AG10803 (cell line): ENCODE measurements around the gene FOXJ3.
A peak's percentile ranks its signal among the peaks of the same experiment; 100 is the strongest.

ENCODE experiments used
- DNase-seq: peaks from one replicate; pipeline ENCODE4 v3.0.0; 2010; ENCODE audit warnings: low read depth
- H3K4me3 ChIP-seq: 2 replicates; pipeline ENCODE4 v1.5.1; 2011; ENCODE audit warnings: mild to moderate bottlenecking, low read length, control low read depth
- TF ChIP-seq, protein P1 (sequence below): conservative IDR thresholded peaks from 2 replicates; pipeline ENCODE4 v1.5.1; 2011; ENCODE audit warnings: mild to moderate bottlenecking, low read length, control low read depth, inconsistent platforms

The FOXJ3 gene

GRCh38 chr1:42259059-42259738, 75.8 kb downstream of the FOXJ3 start:
- no peak overlapping the region for H3K4me3 ChIP-seq
- TF ChIP-seq, protein P1, sequence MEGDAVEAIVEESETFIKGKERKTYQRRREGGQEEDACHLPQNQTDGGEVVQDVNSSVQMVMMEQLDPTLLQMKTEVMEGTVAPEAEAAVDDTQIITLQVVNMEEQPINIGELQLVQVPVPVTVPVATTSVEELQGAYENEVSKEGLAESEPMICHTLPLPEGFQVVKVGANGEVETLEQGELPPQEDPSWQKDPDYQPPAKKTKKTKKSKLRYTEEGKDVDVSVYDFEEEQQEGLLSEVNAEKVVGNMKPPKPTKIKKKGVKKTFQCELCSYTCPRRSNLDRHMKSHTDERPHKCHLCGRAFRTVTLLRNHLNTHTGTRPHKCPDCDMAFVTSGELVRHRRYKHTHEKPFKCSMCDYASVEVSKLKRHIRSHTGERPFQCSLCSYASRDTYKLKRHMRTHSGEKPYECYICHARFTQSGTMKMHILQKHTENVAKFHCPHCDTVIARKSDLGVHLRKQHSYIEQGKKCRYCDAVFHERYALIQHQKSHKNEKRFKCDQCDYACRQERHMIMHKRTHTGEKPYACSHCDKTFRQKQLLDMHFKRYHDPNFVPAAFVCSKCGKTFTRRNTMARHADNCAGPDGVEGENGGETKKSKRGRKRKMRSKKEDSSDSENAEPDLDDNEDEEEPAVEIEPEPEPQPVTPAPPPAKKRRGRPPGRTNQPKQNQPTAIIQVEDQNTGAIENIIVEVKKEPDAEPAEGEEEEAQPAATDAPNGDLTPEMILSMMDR: no peak
- peak; percentile 44 for DNase-seq

- H3K4me3 ChIP-seq: no peak overlapping the region
- DNase-seq: no peak
- TF ChIP-seq, protein P1: no peak
These were observed 76.8 kb downstream of the FOXJ3 start for GRCh38 chr1:42258218-42258617.

- DNase-seq: no peak
- TF ChIP-seq, protein P1: no peak
- no peak overlapping the region for H3K4me3 ChIP-seq
These were observed 84.0 kb downstream of the FOXJ3 start for GRCh38 chr1:42251042-42251441.

DNA sequence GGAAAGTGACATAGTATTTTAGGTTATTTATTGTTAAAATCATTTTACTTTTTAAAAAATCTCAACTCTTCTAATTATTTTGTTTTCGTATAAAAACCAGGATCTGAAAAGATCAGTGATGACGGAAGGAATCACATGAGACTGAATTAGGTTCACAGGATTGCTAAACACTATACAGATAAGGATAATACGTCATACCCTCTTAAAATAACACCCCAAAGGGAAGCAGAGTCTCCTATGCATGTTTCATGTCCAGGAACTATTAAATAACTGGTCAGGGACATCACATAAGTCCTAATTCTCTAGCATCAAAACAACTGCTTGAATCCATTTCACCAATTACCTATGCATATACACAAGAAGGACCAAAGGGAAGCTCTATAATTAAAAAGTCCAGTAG, 84.9 kb downstream of the FOXJ3 start:
- H3K4me3 ChIP-seq: no peak overlapping the region
- TF ChIP-seq, protein P1: no peak
- no peak for DNase-seq

DNA sequence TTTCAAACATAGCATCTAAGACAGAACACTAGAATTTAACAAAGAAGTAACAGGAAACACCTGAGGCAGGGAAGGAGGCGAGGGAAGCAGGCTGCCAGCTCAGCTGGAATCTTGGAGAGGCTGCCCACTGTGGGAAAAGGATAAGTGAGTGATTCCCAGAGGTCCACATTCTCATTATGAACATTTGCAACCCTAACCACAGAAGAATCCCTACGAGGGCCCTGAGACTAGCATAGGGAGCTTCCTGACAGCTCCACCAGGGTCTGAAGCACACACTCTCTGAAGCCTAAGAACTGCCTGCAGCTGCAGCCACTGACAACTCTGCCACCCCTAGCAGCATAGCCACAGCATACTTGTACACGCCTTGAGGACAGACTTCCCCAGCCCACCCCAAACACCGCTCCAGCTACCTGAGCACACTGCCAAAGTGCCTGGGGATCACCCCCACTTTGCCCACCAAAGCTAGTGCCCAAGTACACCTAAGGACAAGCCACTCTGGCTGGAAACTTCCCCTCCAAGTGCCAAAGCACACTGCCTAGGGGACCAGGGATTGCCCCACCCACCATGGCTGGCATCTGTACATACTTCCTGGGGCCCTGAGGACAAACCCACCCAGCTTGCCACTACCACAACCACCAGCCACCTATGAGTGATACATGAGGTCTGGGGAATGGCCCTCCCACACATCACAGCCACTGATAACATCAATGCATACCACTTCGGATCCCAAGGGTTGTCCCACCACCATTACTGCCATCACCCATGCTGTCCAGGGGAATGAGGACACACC, 93.9 kb downstream of the FOXJ3 start:
- TF ChIP-seq, protein P1: no peak
- DNase-seq: peak; percentile 55
- H3K4me3 ChIP-seq: no peak overlapping the region

DNA sequence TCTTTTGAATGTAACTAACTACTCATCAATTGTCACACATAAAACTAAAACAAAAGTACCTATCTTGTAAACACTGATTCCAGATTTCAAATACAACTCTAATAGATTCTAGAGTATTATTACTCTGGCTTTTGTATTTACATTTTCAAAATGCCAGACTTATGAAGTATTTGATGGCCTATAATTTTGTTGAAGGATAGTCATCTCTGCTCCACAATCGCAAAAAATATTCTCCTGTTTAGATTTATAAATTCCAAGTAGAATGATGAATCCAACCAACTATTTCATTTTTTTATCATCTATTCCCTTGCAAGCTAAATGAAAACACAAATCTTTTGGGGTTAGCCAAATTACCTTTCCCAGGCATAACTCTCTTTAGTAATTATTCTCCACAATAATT, 95.5 kb downstream of the FOXJ3 start:
- DNase-seq: no peak
- TF ChIP-seq, protein P1: no peak
- H3K4me3 ChIP-seq: no peak overlapping the region

GRCh38 chr1:42239041-42239440, 96.0 kb downstream of the FOXJ3 start:
- TF ChIP-seq, protein P1: no peak
- H3K4me3 ChIP-seq: no peak overlapping the region
- DNase-seq: no peak
